Spleen (tissue), 7 donors: ENCODE results near the gene CMYA5.
"Not testable (repeated sequence)": the region's sequence is repeated elsewhere in the genome, so short reads cannot be mapped to it uniquely, and the experiment has no call there.

Experiments used
- CTCF ChIP-seq, 11 experiments: fragments of 200-600 bp in 7 of 11; fragments of 450-650 bp in 4 of 11; sonication (generic) in 4 of 11; IDR thresholded peaks in 8 of 11; conservative IDR thresholded peaks in 3 of 11; 1 replicate in 7 of 11; 2 replicates in 4 of 11; pipeline versions ENCODE4 v1.4.0 to v1.8.0; 2016 to 2021; ENCODE audit warnings: antibody characterized with exemption in 11 of 11, inconsistent platforms in 4 of 11, mild to moderate bottlenecking in 1 of 11
- POLR2A ChIP-seq, 3 donors: fragments of 450-650 bp; IDR thresholded peaks; one replicate each; pipeline ENCODE4 v1.5.1; 2017; ENCODE audit warnings: antibody characterized with exemption in 3 of 3, mild to moderate bottlenecking in 1 of 3
- POLR2AphosphoS5 ChIP-seq, 3 donors: sonication (generic); formaldehyde crosslinking; IDR thresholded peaks; one replicate each; pipeline ENCODE4 v1.5.1; 2017; ENCODE audit warnings: antibody characterized with exemption in 3 of 3
- donor health status: DM: no; HTN: no; CAD: no; lungs with moderate emphysema.
- donor health status: DM: no; HTN: no; CAD: no.
- donor health status: DM: no; HTN: no; CAD: no.

- not testable (repeated sequence) for TF ChIP-seq CTCF (IDR thresholded peaks at IDR 0.05 in 8 of 11, conservative IDR thresholded peaks at IDR 0.05 in 3 of 11); POLR2A (IDR thresholded peaks at IDR 0.05); POLR2AphosphoS5 (IDR thresholded peaks at IDR 0.05)
Measured at GRCh38 chr5:79706317-79706716, 16.7 kb downstream of the CMYA5 start.
